ENCODE data around the gene INTS15. TPM values are rescaled to one million over a fixed set of nuclear protein-coding genes. Genes with fewer than 3 reads are reported as not detected.

INTS15 gene
- total and polyA plus RNA-seq, 2 experiments from 2014 or later = 7.0 to 27.0 TPM

DNA sequence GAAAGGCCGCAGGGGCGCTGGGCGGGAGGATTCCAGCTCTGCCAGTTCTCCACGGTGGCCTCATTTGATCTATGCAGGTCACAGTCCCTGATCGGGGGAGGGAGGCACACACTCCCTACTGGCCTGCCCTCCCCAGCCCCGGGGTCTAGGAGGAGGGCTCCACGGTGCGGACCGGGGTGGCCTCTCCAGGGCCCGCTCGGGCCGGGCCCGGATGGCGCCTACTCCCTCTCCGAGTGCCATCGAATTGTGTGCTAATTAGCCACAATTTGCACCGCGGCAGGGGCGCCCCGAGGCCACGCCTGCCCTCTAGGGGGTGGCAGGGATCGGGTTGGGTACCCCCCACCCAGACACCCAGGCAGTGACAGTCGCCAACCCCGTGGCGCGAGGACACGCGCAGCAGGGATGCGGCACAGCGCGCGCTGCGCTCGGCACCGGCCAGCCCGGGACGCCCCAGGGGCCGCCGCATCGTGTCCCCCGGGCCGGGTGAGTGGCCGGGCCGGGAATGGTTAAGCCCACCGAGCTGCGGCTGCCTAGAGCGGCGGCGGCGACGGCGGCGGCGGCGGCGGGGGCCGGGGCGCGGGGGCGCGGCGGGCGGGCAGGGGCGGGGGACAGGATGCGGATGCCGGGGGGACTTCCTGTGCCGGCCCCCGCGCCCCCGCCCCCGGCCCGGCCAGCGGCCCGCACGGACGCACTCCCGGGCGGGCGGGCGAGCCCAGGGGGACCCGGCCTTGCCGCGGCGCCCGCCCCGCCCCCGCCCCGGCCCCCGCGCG is 25.3 kb downstream of the INTS15 start, which contains the start of gene ZNF853:
Gene ZNF853, plus strand, starts transcription at position 658 of the 770 bp plus-strand sequence. CDS start 565 bp downstream, outside the sequence.
- DNase-seq (ENCODE audit: low spot score) (peak; percentile 64), ATAC-seq (peak; percentile 73)
- Mint-ChIP-seq H3K4me3 (peak within 1 kb of the TSS; percentile 79), H3K27me3 (ENCODE audit: insufficient read depth, low read depth, poor library complexity) (peaks cover 18% of the 10 kb centered on the region), H3K9me3 (no peaks in the 10 kb centered on the region; the same call in 2 of the 3 replicates), H3K4me1 (peaks cover 14% of the 10 kb centered on the region), H3K36me3 (ENCODE audit: low read depth) (peaks cover 9% of the 10 kb centered on the region), H3K27ac (no peak within 1 kb of the TSS)
- Histone ChIP-seq H3K79me2 (replicated peaks; ENCODE audit: insufficient read depth) (no peaks in the 10 kb centered on the region), H3F3A (replicated peaks; ENCODE audit: low read depth) (no peaks in the 10 kb centered on the region), H4K20me1 (replicated peaks; ENCODE audit: insufficient read depth) (no peaks in the 10 kb centered on the region), H3K4me1 (ENCODE audit: insufficient read depth) (peaks cover 13% of the 10 kb centered on the region), H3K27me3 (ENCODE audit: insufficient read depth) (no peaks in the 10 kb centered on the region), H3K9me2 (ENCODE audit: insufficient read depth) (no peaks in the 10 kb centered on the region), H3K36me3 (ENCODE audit: insufficient read depth) (no peaks in the 10 kb centered on the region), H2AFZ (peak within 1 kb of the TSS; percentile 94; the same call in 1 of the 2 replicates), H3K4me3 (peak within 1 kb of the TSS; percentile 83), H3K4me2 (peak within 1 kb of the TSS; percentile 87), H3K27ac (ENCODE audit: low read depth) (no peak within 1 kb of the TSS)
- TF ChIP-seq EZH2phosphoT487 (IDR thresholded peaks at IDR 0.05; ENCODE audit: unreplicated experiment) (no peak), NANOG (IDR thresholded peaks at IDR 0.05; ENCODE audit: borderline replicate concordance) (no peak), CREB1 (CRISPR knock-in tag; IDR thresholded peaks at IDR 0.05; ENCODE audit: low read depth) (no peak), JUNB (IDR thresholded peaks at IDR 0.05; ENCODE audit: unreplicated experiment) (no peak), POLR2AphosphoS5 (IDR thresholded peaks at IDR 0.05; ENCODE audit: low read depth) (no peak; the same call in 1 of the 2 replicates), ZNF114 (CRISPR knock-in tag; IDR thresholded peaks at IDR 0.05) (no peak), EZH2 (IDR thresholded peaks at IDR 0.05; ENCODE audit: low read depth, unreplicated experiment) (no peak), STAT1 (IDR thresholded peaks at IDR 0.05; ENCODE audit: unreplicated experiment) (no peak)
- TF ChIP-seq, protein P1, sequence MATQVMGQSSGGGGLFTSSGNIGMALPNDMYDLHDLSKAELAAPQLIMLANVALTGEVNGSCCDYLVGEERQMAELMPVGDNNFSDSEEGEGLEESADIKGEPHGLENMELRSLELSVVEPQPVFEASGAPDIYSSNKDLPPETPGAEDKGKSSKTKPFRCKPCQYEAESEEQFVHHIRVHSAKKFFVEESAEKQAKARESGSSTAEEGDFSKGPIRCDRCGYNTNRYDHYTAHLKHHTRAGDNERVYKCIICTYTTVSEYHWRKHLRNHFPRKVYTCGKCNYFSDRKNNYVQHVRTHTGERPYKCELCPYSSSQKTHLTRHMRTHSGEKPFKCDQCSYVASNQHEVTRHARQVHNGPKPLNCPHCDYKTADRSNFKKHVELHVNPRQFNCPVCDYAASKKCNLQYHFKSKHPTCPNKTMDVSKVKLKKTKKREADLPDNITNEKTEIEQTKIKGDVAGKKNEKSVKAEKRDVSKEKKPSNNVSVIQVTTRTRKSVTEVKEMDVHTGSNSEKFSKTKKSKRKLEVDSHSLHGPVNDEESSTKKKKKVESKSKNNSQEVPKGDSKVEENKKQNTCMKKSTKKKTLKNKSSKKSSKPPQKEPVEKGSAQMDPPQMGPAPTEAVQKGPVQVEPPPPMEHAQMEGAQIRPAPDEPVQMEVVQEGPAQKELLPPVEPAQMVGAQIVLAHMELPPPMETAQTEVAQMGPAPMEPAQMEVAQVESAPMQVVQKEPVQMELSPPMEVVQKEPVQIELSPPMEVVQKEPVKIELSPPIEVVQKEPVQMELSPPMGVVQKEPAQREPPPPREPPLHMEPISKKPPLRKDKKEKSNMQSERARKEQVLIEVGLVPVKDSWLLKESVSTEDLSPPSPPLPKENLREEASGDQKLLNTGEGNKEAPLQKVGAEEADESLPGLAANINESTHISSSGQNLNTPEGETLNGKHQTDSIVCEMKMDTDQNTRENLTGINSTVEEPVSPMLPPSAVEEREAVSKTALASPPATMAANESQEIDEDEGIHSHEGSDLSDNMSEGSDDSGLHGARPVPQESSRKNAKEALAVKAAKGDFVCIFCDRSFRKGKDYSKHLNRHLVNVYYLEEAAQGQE (IDR thresholded peaks at IDR 0.05; ENCODE audit: unreplicated experiment) = no peak
- TF ChIP-seq, protein P2, sequence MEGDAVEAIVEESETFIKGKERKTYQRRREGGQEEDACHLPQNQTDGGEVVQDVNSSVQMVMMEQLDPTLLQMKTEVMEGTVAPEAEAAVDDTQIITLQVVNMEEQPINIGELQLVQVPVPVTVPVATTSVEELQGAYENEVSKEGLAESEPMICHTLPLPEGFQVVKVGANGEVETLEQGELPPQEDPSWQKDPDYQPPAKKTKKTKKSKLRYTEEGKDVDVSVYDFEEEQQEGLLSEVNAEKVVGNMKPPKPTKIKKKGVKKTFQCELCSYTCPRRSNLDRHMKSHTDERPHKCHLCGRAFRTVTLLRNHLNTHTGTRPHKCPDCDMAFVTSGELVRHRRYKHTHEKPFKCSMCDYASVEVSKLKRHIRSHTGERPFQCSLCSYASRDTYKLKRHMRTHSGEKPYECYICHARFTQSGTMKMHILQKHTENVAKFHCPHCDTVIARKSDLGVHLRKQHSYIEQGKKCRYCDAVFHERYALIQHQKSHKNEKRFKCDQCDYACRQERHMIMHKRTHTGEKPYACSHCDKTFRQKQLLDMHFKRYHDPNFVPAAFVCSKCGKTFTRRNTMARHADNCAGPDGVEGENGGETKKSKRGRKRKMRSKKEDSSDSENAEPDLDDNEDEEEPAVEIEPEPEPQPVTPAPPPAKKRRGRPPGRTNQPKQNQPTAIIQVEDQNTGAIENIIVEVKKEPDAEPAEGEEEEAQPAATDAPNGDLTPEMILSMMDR (conservative IDR thresholded peaks at IDR 0.05; ENCODE audit: low read depth in 2 of 2) = no peak

Measured in GM23338 (cell line).